ENCODE data around the gene PSMC3.

Gene PSMC3

DNA sequence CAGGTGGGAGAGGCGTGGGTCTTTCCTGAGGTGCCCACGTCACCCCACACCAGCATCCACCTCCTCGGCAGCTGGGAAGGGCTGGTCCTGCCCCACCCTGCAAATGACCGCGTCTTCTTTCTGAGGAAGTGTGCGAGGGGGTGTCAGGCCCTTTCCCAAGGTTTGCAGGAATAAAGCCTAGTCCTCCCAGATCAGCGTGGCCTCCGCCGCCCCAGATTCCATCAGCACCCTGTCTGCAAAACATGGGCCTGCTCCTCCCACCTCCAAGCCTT lies 32.3 kb downstream of the PSMC3 start:
- no peak for DNase-seq (ENCODE audit: low read depth)

DNA sequence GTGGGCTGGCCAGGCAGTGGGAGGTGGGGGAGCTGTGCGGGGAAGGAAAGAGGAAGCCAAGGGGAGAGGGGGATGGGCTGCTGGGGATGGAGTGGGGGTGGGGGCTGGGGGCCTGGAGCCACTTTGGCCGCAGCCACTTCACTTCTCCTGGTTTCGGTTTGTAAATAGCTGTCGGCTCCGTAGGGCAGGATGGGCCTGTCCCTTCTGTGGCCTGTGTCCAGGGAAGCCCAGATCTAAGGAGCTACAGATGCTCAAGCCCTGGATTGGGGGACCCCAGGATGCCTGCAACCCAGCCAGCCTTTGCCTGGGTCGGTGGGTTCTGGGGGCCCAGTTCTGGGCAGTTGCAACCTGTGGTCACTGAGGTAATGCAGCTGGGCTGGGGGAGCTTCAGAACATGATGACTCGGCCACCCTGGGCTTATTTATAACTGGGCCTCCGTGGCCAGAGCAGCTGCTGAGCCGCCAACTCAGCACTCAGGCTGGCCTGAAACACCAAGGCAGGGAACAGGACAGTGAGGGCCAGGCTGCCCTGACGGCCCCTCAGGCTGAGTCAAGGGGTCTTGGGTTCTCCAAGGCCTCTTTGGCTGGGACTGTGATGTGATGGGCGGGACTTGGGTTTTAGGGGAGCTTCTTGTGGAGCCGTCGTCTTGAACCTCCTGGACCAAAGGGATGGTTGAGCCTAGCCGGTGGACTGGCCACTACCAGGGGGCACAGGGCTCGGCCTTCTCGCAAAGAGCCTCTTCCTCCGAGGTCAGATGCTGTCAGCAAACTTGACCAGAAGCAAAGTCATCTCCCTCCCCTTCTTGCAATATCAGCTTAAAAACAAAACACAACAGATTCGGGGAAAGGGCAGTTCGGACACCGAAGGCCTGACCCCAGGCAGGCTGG lies 32.8 kb downstream of the PSMC3 start:
- DNase-seq (ENCODE audit: low read depth) = no peak

DNA sequence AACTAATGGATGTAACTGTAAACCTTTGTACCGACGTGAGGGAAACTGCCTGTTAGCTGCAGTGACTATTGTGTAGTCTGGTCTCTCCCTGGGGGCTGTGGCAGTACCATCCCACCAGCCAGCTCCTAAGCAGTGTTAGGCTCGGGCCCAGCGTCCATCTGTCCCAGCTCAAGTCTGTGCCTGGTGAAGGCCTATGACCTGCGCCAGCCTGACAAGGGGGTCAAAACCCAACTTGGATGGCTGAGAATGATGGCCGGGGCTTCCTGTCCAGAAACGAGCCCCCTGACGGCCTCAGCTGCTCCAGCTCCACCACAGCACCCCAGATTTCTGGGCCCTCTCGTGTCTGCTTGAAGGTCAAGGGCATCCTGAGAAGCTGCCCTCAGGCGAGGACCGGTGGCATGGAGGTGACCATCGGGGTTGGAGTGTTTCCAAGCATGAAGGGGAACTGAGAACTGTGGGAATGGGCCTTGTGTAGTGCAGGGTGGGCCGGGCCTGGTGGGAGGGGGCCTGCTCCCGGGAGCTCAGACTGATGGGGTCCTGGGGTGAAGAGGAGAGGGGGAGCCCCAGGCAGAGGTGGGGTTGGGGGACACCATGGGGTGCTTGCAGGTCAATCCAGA lies 33.6 kb downstream of the PSMC3 start:
- no peak for DNase-seq (ENCODE audit: low read depth)

DNA sequence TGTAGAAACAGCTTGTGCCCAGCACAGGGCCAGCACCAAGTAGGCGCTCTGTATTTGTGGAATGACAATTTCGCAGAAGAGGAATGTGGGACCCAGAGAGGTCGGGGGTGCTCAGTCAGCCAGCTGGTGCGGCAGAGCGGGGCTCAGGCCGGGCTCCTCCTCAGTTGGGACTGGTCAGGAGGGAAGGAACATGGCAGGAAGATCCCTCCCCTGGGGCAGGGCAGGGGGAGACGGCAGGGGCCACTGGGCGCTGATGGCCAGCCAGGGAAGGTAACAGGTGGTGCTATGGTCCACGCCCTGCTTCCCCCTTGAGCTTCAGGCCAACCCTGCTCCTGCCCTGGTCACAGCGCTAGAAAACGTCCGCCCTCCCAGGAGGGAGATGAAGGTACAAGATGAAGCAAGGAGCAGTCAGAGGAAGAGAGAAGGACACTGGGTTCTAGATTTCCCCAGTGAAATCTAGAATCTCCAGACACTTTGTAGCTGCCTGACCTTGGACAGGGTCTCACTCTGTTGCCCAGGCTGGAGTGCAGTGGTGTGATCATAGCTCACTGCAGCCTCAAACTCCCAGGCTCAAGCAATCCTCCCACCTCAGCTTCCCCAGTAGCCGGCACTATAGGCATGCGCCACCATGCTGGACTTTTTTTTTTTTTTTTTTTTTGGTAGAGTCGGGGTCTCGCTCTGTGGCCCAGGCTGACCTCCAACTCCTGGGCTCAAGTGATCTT lies 34.4 kb downstream of the PSMC3 start:
- no peak for DNase-seq (ENCODE audit: low read depth)

DNA sequence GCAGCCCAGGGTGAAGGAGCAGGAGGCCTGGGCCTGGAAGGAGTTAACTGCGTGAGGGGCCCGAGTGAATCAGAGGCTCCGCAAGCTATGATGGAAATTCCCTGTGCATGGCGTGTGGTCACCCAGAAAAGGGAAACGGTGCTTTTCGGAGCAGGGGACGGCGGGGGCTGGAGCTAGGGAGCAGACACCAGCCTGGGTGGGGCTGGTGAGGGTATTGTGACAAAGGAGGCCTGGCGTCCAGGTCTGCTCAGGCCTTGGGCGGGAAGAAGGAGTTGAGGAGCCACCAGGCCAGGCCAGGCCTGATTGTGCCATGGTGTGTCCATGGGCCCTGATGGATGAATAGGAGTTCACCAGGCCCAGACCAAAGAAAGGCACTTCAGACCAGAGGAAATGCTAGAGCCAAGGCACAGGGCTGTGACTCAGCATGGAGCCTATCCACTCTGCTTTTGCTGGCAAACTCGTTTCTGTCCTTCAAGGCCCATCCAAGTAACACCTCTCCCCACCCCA lies 35.1 kb downstream of the PSMC3 start:
- DNase-seq (ENCODE audit: low read depth) = no peak

DNA sequence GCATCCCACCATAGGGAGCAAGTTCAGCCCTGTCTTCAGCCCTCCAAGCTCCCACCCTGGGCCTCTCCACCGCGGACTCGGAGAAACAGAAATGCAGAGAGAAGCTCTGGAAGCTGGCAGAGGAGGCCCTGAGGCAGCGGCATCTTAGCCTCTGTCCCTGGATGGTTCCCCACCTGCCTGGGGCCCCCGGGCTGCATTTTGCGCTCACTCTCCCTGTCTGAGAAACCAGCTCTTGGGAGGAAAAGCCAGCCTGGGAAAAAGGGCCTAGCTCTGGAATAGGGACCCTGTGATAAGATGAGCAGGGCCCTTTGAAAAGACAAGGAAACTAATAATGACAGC lies 35.8 kb downstream of the PSMC3 start:
- DNase-seq (ENCODE audit: low read depth) = no peak

DNA sequence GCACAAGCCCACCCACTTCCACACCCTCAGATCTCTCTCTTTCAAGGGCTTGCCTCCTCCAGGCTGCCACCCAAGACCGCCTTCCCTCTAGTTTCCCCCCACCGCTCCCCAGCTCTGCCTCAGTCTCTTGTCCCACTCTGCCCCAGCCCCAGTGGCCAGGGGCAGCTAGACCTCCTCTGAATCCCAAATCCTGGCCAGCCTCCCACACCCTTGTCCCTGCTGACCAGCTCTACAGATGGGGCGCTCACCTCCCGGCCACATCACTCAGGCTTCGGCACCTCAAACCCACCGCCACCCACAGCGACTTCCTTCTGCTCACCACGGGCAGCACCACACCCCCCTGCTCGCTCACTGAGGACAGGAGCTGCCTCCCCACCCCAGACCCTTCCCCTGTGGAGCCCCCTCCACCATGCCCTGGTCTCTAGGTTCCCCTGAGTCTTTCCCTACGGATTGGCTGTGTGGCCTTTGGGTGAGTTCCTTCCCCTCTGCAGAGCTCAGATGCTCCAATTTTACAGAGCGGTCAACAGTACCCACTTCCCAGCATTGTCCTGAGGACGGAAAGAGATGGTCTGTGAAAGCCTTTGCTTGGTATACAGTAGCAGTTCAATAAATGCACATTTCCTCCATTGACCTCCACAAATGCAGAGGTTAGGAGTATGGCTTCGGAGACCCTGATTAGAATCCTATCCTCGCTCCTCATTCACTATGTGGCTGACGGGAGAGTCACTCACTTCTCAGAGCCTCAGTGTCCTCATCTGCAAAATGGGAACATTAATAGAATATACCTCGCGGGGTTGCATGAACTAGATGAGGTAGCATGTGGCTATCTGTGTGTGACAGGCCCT lies 36.4 kb downstream of the PSMC3 start:
- DNase-seq (ENCODE audit: low read depth) = no peak

DNA sequence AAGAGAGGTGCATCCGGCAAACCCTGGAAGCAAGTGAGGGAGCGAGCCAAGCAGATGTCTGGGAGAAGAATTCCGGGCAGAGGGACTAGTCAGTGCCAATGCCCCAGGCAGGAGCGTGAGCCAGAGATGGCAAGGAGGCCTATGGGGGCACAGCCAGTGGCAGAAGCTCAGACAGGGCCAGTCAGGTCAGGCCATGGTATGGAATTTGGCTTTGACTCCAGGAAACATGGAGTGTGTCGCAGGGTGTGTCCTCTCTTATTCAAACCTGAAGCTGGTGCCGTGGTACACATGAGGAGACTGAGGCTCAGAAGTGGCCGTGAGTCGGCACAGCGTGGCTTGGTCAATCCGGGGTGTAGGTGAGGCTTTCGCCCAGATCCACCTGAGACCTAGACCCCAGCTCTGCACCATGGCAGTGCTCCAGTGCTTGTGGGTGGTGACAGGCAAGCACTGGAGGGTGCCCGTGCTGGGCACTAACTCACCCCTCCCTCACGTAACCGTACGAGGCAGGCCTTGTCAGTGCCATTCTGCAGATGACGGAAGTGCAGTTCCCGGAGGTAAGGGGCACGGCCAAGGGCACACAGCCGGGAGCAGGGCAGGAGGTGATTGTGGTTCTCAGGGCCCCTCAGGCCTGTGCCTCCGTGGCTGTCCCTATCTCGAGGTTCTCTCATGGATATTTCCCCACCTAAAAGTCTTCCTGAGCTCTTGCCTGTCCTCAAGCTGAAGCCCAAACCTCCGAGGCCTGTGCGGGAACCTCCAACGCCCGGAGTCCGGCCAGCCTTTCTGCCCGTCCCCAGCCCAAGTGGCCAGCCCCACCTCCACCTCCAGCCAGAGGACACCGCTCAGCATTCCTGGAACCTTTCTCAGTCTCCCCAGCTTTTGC lies 37.3 kb downstream of the PSMC3 start:
- DNase-seq (ENCODE audit: low read depth) = no peak

DNA sequence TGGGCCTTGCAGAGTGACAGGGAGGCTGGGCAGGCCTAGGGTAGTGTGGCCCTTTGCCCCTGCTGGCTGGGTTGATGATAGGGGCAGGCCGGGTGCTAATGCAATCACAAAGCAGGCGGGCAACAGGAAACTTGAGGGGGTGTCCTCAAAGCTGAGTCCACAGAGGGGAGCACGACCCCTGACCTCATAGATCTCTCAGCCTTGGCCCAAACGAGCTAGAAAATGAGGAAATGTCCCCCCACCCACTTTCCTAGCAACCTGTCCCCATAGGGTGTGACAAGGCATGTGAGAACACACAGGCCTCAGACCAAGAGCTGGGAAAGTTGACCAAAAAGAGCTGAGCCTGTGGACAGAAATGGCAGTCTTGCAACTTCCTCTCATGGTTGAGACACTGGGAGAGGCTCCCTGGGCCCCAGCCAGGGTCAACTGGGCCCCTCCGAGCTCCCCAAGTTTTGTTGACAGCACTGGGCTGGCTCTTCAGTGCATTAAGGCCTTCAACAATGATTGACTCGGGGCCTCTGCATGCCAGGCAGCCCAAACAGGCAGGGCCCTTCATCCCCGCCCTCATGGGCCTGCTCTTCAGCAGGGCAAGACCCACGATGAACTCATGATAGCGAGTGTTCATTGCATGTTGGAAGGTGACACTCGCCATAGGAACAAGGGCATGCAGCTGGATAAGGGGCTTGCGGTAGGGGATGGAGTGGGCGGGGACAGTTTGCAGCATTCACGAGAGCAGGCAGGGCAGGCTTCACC lies 38.1 kb downstream of the PSMC3 start:
- DNase-seq (ENCODE audit: low read depth) = no peak

DNA sequence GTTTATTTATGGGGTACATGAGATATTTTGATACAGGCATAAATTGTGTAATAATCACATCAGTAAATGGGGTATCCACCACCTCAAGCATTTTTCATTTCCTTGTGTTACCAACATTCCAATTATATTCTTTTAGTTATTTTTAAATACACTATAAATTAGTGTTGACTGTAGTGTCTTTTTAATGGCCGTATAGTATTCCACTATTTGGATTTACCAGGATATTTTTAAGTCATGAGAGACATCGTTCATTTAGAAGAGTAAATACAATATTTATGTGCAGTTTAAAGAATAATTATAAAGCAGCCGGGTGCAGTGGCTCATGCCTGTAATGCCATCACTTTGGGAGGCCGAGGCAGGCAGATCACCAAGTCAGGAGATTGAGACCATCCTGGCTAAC lies 41.7 kb downstream of the PSMC3 start:
- DNase-seq (ENCODE audit: low read depth) = no peak

DNA sequence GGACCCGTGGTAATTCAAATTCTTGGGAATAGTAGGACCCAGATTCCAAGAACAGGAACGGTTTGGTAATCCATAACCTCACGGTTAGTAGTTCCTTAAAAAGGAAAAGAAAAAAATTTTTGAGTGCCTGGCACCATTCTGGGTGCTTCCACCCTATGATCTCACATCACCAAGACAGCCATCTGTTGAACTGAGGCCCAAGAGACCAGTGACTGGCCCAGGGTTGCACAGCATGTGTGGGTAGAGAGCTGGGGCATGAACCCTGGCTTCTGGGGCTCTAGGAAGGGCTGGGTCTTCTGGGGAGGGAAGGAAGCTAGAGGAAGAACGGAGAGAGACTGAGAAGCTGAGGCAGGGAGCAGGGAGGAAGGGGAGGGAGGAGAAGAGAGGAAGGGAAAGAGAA lies 43.2 kb downstream of the PSMC3 start:
- DNase-seq (ENCODE audit: low read depth) = no peak

DNA sequence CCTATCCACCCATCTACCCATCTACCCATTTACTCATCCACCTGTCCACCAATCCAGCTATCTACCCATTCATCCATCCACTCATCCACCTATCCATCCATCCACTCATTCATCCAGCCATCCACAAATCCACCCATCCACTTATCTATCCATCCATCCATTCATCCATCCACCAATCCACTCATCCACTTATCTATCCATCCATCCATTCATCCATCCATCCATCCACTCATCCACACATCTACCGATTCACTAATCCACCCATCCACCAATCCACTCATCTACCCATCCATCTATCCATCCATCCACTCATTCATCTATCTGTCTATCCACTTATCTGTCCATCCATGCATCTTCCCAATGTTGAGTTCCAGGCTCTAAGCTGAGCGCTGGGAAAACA lies 46.2 kb downstream of the PSMC3 start:
- DNase-seq (ENCODE audit: low read depth) = no peak

DNA sequence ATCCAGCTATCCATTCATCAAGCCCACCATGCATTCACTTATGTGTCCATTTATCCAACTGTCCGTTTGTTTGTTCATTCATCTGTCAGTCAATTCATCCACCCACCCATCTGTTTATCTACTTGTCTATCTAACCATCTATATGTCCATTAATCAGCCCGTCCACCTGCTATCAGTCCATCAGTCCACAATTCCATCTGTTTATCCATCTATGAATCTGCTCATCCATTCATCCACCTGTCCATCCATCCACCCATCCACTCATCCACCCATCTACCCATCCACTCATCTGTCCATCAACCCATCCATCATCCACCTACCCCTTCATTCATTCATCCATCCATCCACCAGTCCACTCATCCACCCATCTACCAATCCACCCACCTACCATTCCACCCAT lies 46.9 kb downstream of the PSMC3 start:
- DNase-seq (ENCODE audit: low read depth) = no peak

DNA sequence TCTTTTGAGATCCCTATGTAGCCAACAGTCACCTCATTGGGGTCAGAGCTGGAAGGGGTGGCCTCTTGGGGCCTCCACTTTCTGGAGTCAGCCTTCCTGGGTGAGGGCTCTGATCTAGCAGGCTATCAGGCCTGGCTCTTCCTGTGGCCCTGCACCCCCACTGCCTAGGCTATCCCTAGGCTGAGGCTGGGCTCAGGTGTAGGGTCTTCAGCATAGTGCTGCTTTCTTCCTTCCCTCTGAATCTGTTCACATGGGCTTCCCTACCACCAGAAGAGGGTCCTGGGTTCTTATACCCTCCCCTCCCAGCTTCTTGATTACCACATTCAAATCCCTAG lies 47.4 kb downstream of the PSMC3 start:
- no peak for DNase-seq (ENCODE audit: low read depth)

DNA sequence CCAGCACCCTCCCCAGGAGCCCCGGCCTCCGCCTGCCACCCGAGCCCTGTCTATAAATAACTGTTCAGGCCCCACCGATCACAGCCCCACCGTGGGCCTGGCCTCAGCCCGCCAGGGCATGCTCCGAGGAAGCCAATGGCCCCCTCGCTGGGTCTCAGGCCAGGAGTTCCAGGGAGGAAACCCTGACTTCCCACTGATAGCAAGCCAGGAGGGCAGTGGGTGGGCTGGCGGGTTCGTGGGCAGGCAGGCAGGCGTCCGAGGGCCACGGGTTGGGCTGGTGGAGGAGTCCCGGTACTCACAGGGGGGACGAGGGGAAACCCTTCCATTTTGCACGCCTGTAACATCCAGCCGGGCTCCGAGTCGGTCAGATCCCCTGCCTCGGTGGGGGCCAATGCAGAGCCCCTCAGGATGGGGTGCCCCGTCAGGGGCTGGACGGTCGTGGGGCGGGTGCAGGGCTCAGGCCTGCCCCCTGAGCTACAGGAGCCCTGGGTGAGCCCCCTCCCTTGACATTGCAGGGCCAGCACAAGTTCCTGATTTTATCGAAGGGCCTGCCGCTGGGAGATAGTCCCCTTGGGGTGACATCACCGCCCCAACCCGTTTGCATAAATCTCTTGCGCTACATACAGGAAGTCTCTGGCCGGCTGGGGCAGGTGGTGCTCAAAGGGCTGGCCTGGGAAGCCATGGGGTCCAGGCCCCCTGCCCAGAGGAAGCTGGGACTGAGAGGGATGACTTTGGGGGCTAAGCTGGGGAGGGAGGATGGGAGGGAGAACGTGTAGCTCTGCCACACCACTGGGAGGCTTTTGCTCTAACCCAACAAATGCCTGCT lies 48.0 kb downstream of the PSMC3 start, which contains the start of gene SPI1:
Gene SPI1 (minus strand): TSS at position 538 of the 826 bp plus-strand sequence. CDS start 194 bp downstream, at position 344.
- DNase-seq (ENCODE audit: low read depth) = no peak

DNA sequence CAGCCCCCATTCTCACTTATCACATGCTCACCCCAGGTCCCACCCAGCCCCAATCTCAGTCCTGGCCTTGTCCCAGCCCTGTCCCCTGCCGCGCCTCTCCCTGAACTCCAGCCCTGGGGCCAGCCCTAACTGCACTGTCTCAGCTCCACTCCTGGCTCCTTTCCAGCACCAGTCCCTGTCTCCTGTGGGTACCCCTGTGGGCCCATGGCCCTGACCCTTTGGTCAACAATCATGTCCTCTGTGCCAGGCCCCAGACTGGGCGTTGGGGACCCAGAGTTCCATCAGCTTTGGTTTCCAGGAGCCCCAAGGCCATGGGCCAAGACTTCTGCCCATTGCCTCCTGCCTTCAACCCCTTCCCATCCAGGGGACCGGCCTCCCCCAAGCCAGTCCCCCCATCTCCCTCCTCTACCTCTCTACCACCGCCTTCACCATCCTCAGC lies 48.6 kb downstream of the PSMC3 start:
- no peak for DNase-seq (ENCODE audit: low read depth)

DNA sequence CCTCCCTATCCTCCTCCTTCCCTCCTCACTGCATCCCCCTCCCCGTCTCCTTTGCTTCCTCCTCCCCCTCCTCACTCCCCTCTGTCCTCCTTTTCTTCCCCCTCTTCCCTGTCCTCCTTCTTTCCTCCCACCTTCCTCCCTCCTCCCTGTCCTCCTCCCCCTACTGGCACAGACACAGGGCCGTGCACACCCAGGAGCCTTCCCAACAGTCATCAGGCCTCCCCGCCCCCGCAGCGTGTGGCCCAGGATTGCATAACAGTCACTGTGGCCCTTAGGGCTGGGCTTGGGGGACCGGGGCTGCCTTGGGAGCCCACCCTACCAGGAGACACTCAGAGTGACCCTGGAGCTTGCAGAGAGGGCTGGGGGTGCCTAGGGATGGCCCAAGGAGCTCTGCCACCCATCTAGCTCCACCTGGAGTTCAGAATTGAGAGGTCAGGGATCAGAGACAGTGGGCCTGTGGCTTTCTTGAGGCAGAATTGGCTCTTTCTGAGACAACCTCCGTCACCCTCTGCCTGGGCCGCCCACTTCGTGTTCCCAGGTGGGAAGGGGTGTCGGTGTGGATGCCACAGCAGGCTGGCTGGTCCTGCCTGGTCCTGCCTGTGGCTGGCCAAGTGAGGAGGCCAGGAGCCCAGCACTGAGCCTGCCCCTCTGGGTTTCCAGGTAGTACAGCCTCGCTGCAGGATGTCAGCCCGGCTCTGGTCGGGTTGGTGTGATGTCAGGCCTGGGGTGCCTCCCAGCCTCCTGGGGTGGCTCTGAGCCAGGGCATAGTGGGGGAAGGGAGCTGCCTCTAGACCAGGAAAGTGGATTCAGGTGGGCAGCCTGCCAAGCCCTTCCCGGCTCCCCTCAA lies 49.5 kb downstream of the PSMC3 start:
- DNase-seq (ENCODE audit: low read depth) = no peak

DNA sequence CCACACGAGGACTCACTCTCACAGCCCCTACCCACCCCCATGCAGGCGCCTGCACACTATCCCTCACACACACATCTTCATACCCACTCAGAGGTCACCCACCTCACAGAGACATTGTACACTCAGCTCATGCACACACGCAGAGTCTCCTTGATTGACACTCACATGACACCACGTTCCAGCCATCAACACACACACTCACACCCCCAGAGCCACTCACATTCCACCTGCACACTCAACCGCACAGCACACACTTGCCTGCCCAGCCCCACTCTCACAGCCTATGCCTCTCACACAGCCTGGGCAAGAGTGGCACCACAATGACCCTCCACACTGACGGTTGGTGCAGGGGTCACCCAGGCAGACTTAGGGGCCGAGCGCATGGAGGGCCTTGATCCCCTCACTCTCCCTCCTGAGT lies 50.1 kb downstream of the PSMC3 start:
- DNase-seq (ENCODE audit: low read depth) = no peak
